A549 (cell line): ENCODE data around the gene SKI. TPM values are rescaled to one million over a fixed set of nuclear protein-coding genes. Genes with fewer than 3 reads are reported as not detected.

ENCODE experiments used
- ATAC-seq, 2 experiments: fragments of 200-7000 bp in 1 of 2; fragments of >200 bp in 1 of 2; cut with Nextera tagmentation in 1 of 2; cut with Tn5 transposase in 1 of 2; 3 replicates each; pipeline versions ENCODE4 v1.8.0 to v1.9.1; 2018 to 2020; ENCODE audit warnings: mild to moderate bottlenecking in 1 of 2, moderate library complexity in 1 of 2
- CTCF ChIA-PET: fragments of 300-600 bp; sonication (Branson Sonifier 250); formaldehyde crosslinking; extraction: SDS; loops from one replicate; lab custom pipeline; 2021; ENCODE audit warnings: antibody characterized with exemption, inconsistent platforms; lab: Yijun Ruan, JAX
- POLR2A ChIA-PET: fragments of 350-600 bp; formaldehyde crosslinking; extraction: SDS; loops from one replicate; lab custom pipeline; 2021; ENCODE audit warnings: antibody characterized with exemption, inconsistent platforms; lab: Yijun Ruan, JAX
- DNase-seq, 2 experiments: peaks; one replicate each; pipeline versions ENCODE4 v3.0.0 to v3.0.0-alpha.2; 2011 to 2016; ENCODE audit warnings: low read depth in 1 of 2, low spot score in 1 of 2
- FAIRE-seq: peaks from 2 replicates; lab custom pipeline; 2011; peaks lifted over from hg19 to GRCh38; lab: Jason Lieb, UNC
- H3K27ac ChIP-seq, 2 experiments: fragments of >200 bp; sonication (Bioruptor Twin); formaldehyde crosslinking; 3 replicates each; pipeline ENCODE4 v1.5.1; 2016 to 2017
- H3K4me1 ChIP-seq: fragments of >200 bp; sonication (Bioruptor Twin); formaldehyde crosslinking; 3 replicates; pipeline ENCODE4 v1.6.1; 2016
- H3K4me2 ChIP-seq: fragments of >200 bp; sonication (Bioruptor Twin); formaldehyde crosslinking; 3 replicates; pipeline ENCODE4 v1.6.1; 2016
- H3K4me3 ChIP-seq: fragments of >200 bp; sonication (Bioruptor Twin); formaldehyde crosslinking; 3 replicates; pipeline ENCODE4 v1.5.1; 2016
- H3K9me3 ChIP-seq: fragments of >200 bp; sonication (Bioruptor Twin); formaldehyde crosslinking; 3 replicates; pipeline ENCODE4 v1.6.1; 2016
- ATOH8 ChIP-seq: fragments of 250-450 bp; sonication (Bioruptor Pico); IDR thresholded peaks from 2 replicates; pipeline ENCODE4 v1.5.0; 2020; ENCODE audit warnings: low read depth, mild to moderate bottlenecking, moderate library complexity
- CBX2 ChIP-seq: fragments of 200-600 bp; sonication (generic); IDR thresholded peaks from 2 replicates; pipeline ENCODE4 v1.6.1; 2016; ENCODE audit warnings: low read depth, mild to moderate bottlenecking, borderline replicate concordance
- CBX8 ChIP-seq: fragments of 200-600 bp; sonication (generic); IDR thresholded peaks from 2 replicates; pipeline ENCODE4 v1.6.1; 2016
- CTCF ChIP-seq: fragments of >200 bp; sonication (Bioruptor Twin); formaldehyde crosslinking; IDR thresholded peaks from 3 replicates; pipeline ENCODE4 v1.5.1; 2016
- E2F6 ChIP-seq: IDR thresholded peaks from 2 replicates; pipeline ENCODE4 v1.6.1; 2012; ENCODE audit warnings: low read depth, borderline replicate concordance
- EP300 ChIP-seq, 2 experiments: fragments of >200 bp; sonication (Bioruptor Twin); formaldehyde crosslinking; IDR thresholded peaks; 2 replicates in 1 of 2; 3 replicates in 1 of 2; pipeline ENCODE4 v1.6.1; 2016 to 2017
- FOSL2 ChIP-seq, 2 experiments: fragments of 450-650 bp in 1 of 2; fragments of >200 bp in 1 of 2; sonication (Bioruptor Twin) in 1 of 2; formaldehyde crosslinking; IDR thresholded peaks; 2 replicates each; pipeline versions ENCODE4 v1.5.0 to v1.6.1; 2016 to 2020; ENCODE audit warnings: mild to moderate bottlenecking in 1 of 2, moderate library complexity in 1 of 2
- FOXS1 ChIP-seq: fragments of 250-450 bp; sonication (Bioruptor Pico); IDR thresholded peaks from 2 replicates; pipeline ENCODE4 v1.5.0; 2020; ENCODE audit warnings: mild to moderate bottlenecking, moderate library complexity
- GATA3 ChIP-seq: IDR thresholded peaks from 2 replicates; pipeline ENCODE4 v1.6.1; 2012; ENCODE audit warnings: borderline replicate concordance
- HEYL ChIP-seq: fragments of 250-450 bp; sonication (Bioruptor Pico); IDR thresholded peaks from 2 replicates; pipeline ENCODE4 v1.8.0; 2021; ENCODE audit warnings: mild to moderate bottlenecking, moderate library complexity
- HOXA7 ChIP-seq: fragments of 250-450 bp; sonication (Bioruptor Pico); IDR thresholded peaks from 2 replicates; pipeline ENCODE4 v1.5.0; 2020; ENCODE audit warnings: mild to moderate bottlenecking, moderate library complexity
- JUNB ChIP-seq: fragments of >200 bp; sonication (Bioruptor Twin); formaldehyde crosslinking; IDR thresholded peaks from 2 replicates; pipeline ENCODE4 v1.6.1; 2016
- KDM5A ChIP-seq: fragments of 200-600 bp; sonication (generic); IDR thresholded peaks from 2 replicates; pipeline ENCODE4 v1.6.1; 2016; ENCODE audit warnings: antibody characterized with exemption, mild to moderate bottlenecking
- MAFK ChIP-seq: fragments of 450-650 bp; IDR thresholded peaks from 2 replicates; pipeline ENCODE4 v1.6.1; 2014; ENCODE audit not compliant: partially characterized antibody
- MAX ChIP-seq: IDR thresholded peaks from 2 replicates; pipeline ENCODE4 v1.6.1; 2012
- MAZ ChIP-seq: fragments of 150-350 bp; IDR thresholded peaks from 2 replicates; pipeline ENCODE4 v1.6.1; 2014; ENCODE audit warnings: antibody characterized with exemption, low read depth, low read length, borderline replicate concordance
- PBX3 ChIP-seq: IDR thresholded peaks from 2 replicates; pipeline ENCODE4 v1.6.1; 2012
- PHF8 ChIP-seq: fragments of 200-600 bp; sonication (generic); IDR thresholded peaks from 2 replicates; pipeline ENCODE4 v1.6.1; 2016; ENCODE audit warnings: low read depth, mild to moderate bottlenecking, antibody characterized with exemption, moderate library complexity, borderline replicate concordance
- RNF2 ChIP-seq: fragments of 200-600 bp; sonication (generic); IDR thresholded peaks from 2 replicates; pipeline ENCODE4 v1.6.1; 2016; ENCODE audit warnings: low read depth, mild to moderate bottlenecking, antibody characterized with exemption, moderate library complexity, borderline replicate concordance
- SMC3 ChIP-seq: fragments of >200 bp; sonication (Bioruptor Twin); formaldehyde crosslinking; IDR thresholded peaks from 3 replicates; pipeline ENCODE4 v1.6.1; 2018; ENCODE audit warnings: inconsistent platforms
- SREBF2 ChIP-seq: fragments of 450-650 bp; IDR thresholded peaks from 2 replicates; pipeline ENCODE4 v1.6.1; 2014; ENCODE audit warnings: mild to moderate bottlenecking, moderate library complexity
- TP53 ChIP-seq: fragments of 250-450 bp; sonication (Bioruptor Pico); IDR thresholded peaks from 2 replicates; pipeline ENCODE4 v1.5.0; 2021; ENCODE audit warnings: mild to moderate bottlenecking, moderate library complexity
- USF2 ChIP-seq: fragments of 450-650 bp; IDR thresholded peaks from 2 replicates; pipeline ENCODE4 v1.6.1; 2014; ENCODE audit warnings: antibody characterized with exemption
- ZC3H11A ChIP-seq: fragments of 450-650 bp; IDR thresholded peaks from 2 replicates; pipeline ENCODE4 v1.6.1; 2014; ENCODE audit warnings: antibody characterized with exemption, mild to moderate bottlenecking
- ZFP36 ChIP-seq: fragments of 450-650 bp; IDR thresholded peaks from 2 replicates; pipeline ENCODE4 v1.6.1; 2014; ENCODE audit warnings: borderline replicate concordance; ENCODE audit not compliant: partially characterized antibody
- ZSCAN20 ChIP-seq: fragments of 250-450 bp; sonication (Bioruptor Pico); IDR thresholded peaks from 2 replicates; pipeline ENCODE4 v1.8.0; 2022; ENCODE audit warnings: mild to moderate bottlenecking, moderate library complexity
- WGBS: methylation state at CpG from one replicate; pipeline ENCODE4 v1.1.6; 2017; ENCODE audit errors: missing lambda C conversion rate; 5-methylcytosine and 5-hydroxymethylcytosine counted together
- polyA plus RNA-seq, 4 experiments: library from polyadenylated mRNA; depleted of rRNA in 3 of 4; stranded (reverse); fragments of >200 nt; fragmentation: RNase III in 1 of 4; extraction: RNeasy Plus Mini Kit Qiagen cat#74134 plus additional on column Dnase treatment in 1 of 4; gene quantifications; 2 replicates in 3 of 4; 3 replicates in 1 of 4; pipeline ENCODE4 v1.2.3, GENCODE V29; 2011 to 2017

Gene SKI
- polyA plus RNA-seq, 2 of the 4 experiments (the other 2 are of a cell fraction): 2.8 to 12.0 TPM

GRCh38 chr1:2251363-2251762 lies 23.2 kb downstream of the SKI start:
- Histone ChIP-seq H3K9me3 (no peaks in the 10 kb centered on the region), H3K4me3 (no peak overlapping the region), H3K27ac (no peak overlapping the region), H3K4me2 (no peak overlapping the region), H3K4me1 (no peaks in the 10 kb centered on the region)
- no peak for FAIRE-seq
- WGBS: 79% methylated on average over 7 of the region's 14 CpGs
- DNase-seq: no peak
- ATAC-seq: no peak
- TF ChIP-seq SREBF2 (no peak), EP300 (IDR thresholded peaks at IDR 0.05) (no peak), HEYL (CRISPR knock-in tag) (no peak), HOXA7 (no peak), SMC3 (no peak), CBX2 (no peak), MAZ (no peak), USF2 (no peak), ZSCAN20 (CRISPR knock-in tag) (no peak), MAX (no peak), PBX3 (no peak), GATA3 (no peak), TP53 (CRISPR knock-in tag) (no peak), PHF8 (no peak), KDM5A (no peak), ATOH8 (CRISPR knock-in tag) (no peak), CTCF (no peak)
- POLR2A ChIA-PET: no interaction called here
- CTCF ChIA-PET: no interaction called here

GRCh38 chr1:2251786-2252185 lies 23.7 kb downstream of the SKI start:
- Histone ChIP-seq H3K27ac (no peak overlapping the region), H3K9me3 (no peaks in the 10 kb centered on the region), H3K4me2 (no peak overlapping the region), H3K4me3 (no peak overlapping the region)
- 87% methylated on average over 16 of the region's 17 CpGs for WGBS
- no peak for ATAC-seq
- no peak for TF ChIP-seq RNF2
- no peak for TF ChIP-seq E2F6
- TF ChIP-seq ZC3H11A: no peak
- TF ChIP-seq JUNB: no peak
- TF ChIP-seq PBX3: no peak
- no peak for TF ChIP-seq MAFK
- no peak for TF ChIP-seq ZFP36
- no peak for TF ChIP-seq GATA3
- TF ChIP-seq FOXS1 (CRISPR knock-in tag): no peak
- TF ChIP-seq FOSL2 (IDR thresholded peaks at IDR 0.05): no peak
- TF ChIP-seq FOSL2 (CRISPR knock-in tag; IDR thresholded peaks at IDR 0.05): no peak
- no peak for TF ChIP-seq CBX8
- TF ChIP-seq, all 56 proteins: peak for 0
- FAIRE-seq: no peak
- ChIA-PET CTCF (interaction anchor here (0.5 kb wide), 1 partner anchor 117 kb away, joined by 3 read pairs; no protein-coding TSS in a partner anchor), POLR2A (no interaction called here)
- no peak for DNase-seq
- no peaks in the 10 kb centered on the region for H3K4me1 ChIP-seq
